D721Med (cell line): ENCODE results near the gene RIMBP2.

Experiments used
- DNase-seq: peaks from one replicate; pipeline ENCODE4 v3.0.0; 2011; ENCODE audit warnings: low spot score; ENCODE audit not compliant: insufficient read length
- FAIRE-seq: peaks from 2 replicates; lab custom pipeline; 2011; peaks lifted over from hg19 to GRCh38; lab: Jason Lieb, UNC
- CTCF ChIP-seq: IDR thresholded peaks from 2 replicates; pipeline ENCODE4 v1.5.1; 2012; ENCODE audit warnings: mild to moderate bottlenecking, control low read depth; ENCODE audit not compliant: insufficient read depth; ENCODE audit errors: missing control alignments

The RIMBP2 gene

DNA sequence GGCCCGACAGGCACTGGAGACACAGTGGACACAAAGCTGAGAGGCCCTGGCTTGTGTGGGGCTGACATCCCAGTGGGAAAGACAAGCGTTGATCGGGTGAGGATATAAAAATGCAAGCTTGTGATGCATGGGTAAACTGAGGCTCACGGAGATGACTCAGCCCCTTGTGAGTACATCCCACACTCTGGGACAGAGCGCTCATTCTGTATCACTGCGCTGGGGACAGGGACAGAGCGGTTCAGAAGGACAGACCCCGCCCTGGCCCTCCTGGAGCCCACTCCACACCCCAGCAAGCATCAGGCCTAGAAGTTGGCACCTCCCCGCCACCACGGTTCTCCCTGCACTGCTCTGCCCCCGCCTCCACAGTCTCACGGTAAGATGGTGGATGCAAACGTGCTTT is 222.1 kb downstream of the RIMBP2 start:
- FAIRE-seq (no peak), DNase-seq (no peak)
- no peak for TF ChIP-seq CTCF

GRCh38 chr12:130491421-130492357 is 224.4 kb downstream of the RIMBP2 start:
- FAIRE-seq: peak; percentile 41
- DNase-seq: no peak
- TF ChIP-seq CTCF: no peak

- no peak for TF ChIP-seq CTCF
- DNase-seq: no peak
- FAIRE-seq: no peak
Observed at GRCh38 chr12:130490674-130491073, 225.4 kb downstream of the RIMBP2 start.

DNA sequence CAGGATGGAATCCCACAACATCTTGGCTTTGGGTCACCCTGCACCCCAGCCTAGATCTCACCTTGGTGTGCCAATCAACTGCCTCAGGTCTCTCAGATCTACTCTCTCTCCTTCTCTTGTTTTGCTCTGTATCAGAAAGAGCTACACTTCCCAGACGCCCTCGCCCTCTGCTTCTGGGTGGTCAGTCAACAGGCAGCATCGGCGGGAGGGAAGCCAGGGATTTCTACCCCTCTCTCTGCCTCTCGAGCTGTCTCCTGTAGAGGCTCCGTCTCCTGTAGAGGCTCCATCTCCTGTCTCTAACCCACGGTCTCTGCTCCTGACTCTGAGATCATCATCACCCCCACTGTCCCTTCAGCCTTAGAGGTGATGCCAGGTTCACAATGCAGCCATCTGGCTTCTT is 226.8 kb downstream of the RIMBP2 start:
- TF ChIP-seq CTCF: no peak
- DNase-seq (no peak), FAIRE-seq (no peak)

DNA sequence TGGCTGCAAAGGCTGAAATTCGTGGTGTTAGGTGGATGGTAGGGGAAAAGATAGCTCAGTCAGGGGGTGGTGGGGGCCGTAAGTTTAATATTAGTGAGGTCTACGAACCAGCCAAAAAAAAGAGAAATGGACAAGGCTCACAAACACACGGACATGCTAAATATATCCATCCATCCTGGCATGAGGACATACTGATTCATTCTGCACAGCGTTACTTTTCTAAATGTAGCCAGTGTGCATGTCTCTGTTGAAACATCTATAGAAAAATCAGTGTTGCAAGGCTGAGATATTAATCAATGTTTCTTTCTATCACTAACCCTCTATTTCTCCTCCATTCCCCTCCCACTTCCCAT is 227.8 kb downstream of the RIMBP2 start:
- DNase-seq (no peak), FAIRE-seq (no peak)
- TF ChIP-seq CTCF: no peak

DNA sequence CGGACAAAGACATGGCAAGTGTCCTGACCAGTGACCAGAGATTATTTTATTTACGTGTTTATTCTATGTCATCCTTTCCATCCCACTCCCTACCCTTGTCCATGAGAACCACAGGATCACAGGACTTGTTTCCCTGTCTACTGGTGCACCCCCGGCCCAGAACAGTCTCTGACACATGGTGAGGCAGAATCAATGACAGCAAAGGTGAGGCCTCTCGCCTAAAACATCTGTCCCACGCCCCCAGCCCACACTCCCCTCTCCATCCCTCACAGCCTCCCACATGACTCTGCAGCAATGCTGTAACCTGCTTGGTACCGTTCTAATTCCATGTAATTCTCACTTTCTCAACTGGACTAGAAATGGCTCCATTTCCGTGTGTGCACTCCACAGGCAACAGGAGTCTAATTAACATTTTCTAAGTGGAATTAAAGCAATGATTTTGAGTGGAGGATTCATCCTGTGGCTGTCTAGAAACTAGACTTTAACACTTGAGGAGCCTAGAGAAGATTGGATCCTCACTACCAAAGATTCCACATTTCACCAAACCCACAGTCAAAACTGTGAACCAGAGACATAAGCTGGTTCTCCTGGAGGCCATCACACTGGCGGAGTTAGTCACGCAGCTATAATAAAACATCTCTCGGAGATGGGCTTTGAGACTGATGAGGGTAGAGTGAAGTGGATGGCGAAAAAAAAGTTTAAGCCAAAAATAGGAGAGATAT is 228.3 kb downstream of the RIMBP2 start:
- FAIRE-seq (no peak), DNase-seq (no peak)
- TF ChIP-seq CTCF: no peak

GRCh38 chr12:130486891-130487416 is 229.1 kb downstream of the RIMBP2 start:
- FAIRE-seq (no peak), DNase-seq (no peak)
- TF ChIP-seq CTCF: no peak
